Neural progenitor cell (in vitro differentiated cells): Measurements from ENCODE around the gene ZNF385D. TPM values are rescaled to one million over a fixed set of nuclear protein-coding genes. Genes with fewer than 3 reads are reported as not detected.

ENCODE experiments used
- DNase-seq: peaks from one replicate; pipeline ENCODE4 v3.0.0-alpha.2; 2016; ENCODE audit warnings: low spot score
- H2AFZ ChIP-seq: fragments of 200-600 bp; sonication (generic); replicated peaks from 2 replicates; pipeline ENCODE4 v1.6.1; 2016; ENCODE audit warnings: antibody characterized with exemption
- H3F3A ChIP-seq: fragments of 200-600 bp; sonication (generic); 2 replicates; pipeline ENCODE4 v1.6.1; 2016; ENCODE audit warnings: antibody characterized with exemption, low read depth
- H3K27ac ChIP-seq: fragments of 200-600 bp; sonication (generic); 2 replicates; pipeline ENCODE4 v1.5.1; 2016; ENCODE audit warnings: mild to moderate bottlenecking
- H3K27me3 ChIP-seq: fragments of 200-600 bp; sonication (generic); 2 replicates; pipeline ENCODE4 v1.6.1; 2016; ENCODE audit warnings: mild to moderate bottlenecking, moderate library complexity
- H3K36me3 ChIP-seq: fragments of 200-600 bp; sonication (generic); 2 replicates; pipeline ENCODE4 v1.5.1; 2016
- H3K4me1 ChIP-seq: fragments of 200-600 bp; sonication (generic); 2 replicates; pipeline ENCODE4 v1.6.1; 2016; ENCODE audit warnings: mixed run types
- H3K4me2 ChIP-seq: fragments of 200-600 bp; sonication (generic); 2 replicates; pipeline ENCODE4 v1.6.1; 2016
- H3K4me3 ChIP-seq: fragments of 200-600 bp; sonication (generic); 2 replicates; pipeline ENCODE4 v1.5.1; 2016
- H3K79me2 ChIP-seq: fragments of 200-600 bp; sonication (generic); 2 replicates; pipeline ENCODE4 v1.6.1; 2016; ENCODE audit warnings: low read depth
- H3K9ac ChIP-seq: fragments of 200-600 bp; sonication (generic); 2 replicates; pipeline ENCODE4 v1.6.1; 2016
- H3K9me3 ChIP-seq: fragments of 200-600 bp; sonication (generic); 2 replicates; pipeline ENCODE4 v1.5.1; 2016; ENCODE audit warnings: low read depth
- H4K20me1 ChIP-seq: fragments of 200-600 bp; sonication (generic); 2 replicates; pipeline ENCODE4 v1.6.1; 2016; ENCODE audit warnings: low read depth
- H3K27ac Mint-ChIP-seq: 3 replicates; pipeline ENCODE4 v1.8.0; 2021; ENCODE audit warnings: mixed read lengths
- H3K27me3 Mint-ChIP-seq: 2 replicates; pipeline ENCODE4 v1.8.0; 2022; ENCODE audit warnings: low read depth, mild to moderate bottlenecking, inconsistent platforms, moderate library complexity, mixed read lengths; ENCODE audit not compliant: insufficient read depth
- H3K36me3 Mint-ChIP-seq: 3 replicates; pipeline ENCODE4 v1.8.0; 2021; ENCODE audit warnings: mixed read lengths
- H3K4me1 Mint-ChIP-seq: 3 replicates; pipeline ENCODE4 v1.8.0; 2021; ENCODE audit warnings: mixed read lengths
- H3K4me3 Mint-ChIP-seq: 3 replicates; pipeline ENCODE4 v1.8.0; 2021; ENCODE audit warnings: mild to moderate bottlenecking, moderate library complexity, mixed read lengths
- H3K9me3 Mint-ChIP-seq: 3 replicates; pipeline ENCODE4 v1.8.0; 2020; ENCODE audit warnings: mixed read lengths
- EZH2 ChIP-seq: fragments of 200-600 bp; sonication (generic); IDR thresholded peaks from 2 replicates; pipeline ENCODE4 v1.6.1; 2017; ENCODE audit warnings: antibody characterized with exemption, mild to moderate bottlenecking, moderate library complexity
- EZH2phosphoT487 ChIP-seq: fragments of 200-600 bp; sonication (generic); IDR thresholded peaks from 2 replicates; pipeline ENCODE4 v1.6.1; 2017; ENCODE audit warnings: antibody characterized with exemption
- total RNA-seq: library from RNA; depleted of rRNA; stranded (reverse); fragments of >200 nt; gene quantifications from 2 replicates; pipeline ENCODE4 v1.2.3, GENCODE V29; 2015; ENCODE audit warnings: low replicate concordance
- TF ChIP-seq, protein P1 (sequence below): fragments of 200-600 bp; sonication (generic); IDR thresholded peaks from 2 replicates; pipeline ENCODE4 v1.5.1; 2017; ENCODE audit warnings: antibody characterized with exemption, mild to moderate bottlenecking

The ZNF385D gene, protein sequence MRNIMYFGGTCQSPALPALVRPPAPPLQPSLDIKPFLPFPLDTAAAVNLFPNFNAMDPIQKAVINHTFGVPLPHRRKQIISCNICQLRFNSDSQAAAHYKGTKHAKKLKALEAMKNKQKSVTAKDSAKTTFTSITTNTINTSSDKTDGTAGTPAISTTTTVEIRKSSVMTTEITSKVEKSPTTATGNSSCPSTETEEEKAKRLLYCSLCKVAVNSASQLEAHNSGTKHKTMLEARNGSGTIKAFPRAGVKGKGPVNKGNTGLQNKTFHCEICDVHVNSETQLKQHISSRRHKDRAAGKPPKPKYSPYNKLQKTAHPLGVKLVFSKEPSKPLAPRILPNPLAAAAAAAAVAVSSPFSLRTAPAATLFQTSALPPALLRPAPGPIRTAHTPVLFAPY
- 1.9 and 4.4 TPM in 2 replicates for total RNA-seq

DNA sequence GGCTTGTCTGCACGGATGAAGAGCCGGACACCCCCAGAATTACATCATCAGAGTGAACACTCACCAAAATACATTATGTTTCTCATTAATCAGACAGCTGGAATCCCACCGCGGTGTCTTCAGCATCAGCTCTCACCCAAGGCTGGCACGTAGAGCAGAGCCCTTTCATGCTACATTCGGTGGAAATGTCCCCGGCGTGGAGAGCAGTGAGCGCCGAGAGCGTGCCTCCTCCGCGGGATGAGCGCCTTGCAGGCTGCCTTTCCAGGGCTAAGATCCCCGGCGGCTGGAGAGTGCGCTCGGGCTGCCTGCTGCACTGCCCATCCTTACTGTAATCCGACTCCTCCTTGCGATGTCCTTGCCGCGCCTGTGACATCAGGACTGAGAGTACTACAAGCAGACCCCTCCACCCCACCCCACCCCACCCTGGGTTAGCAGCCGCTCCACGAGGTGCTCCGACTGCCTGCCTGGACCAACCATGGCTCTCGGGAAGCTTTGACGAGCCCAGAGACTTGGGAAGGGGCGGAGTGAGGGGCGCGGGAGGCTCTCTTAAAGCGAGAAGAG, at the start of gene ZNF385D:
Gene ZNF385D (minus strand): TSS at position 380 of the 561 bp plus-strand sequence. CDS start 294 bp downstream, at position 86.
- Mint-ChIP-seq H3K4me3 (peak within 1 kb of the TSS; percentile 86), H3K9me3 (no peaks in the 10 kb centered on the region), H3K27ac (peak within 1 kb of the TSS; percentile 48), H3K27me3 (no peaks in the 10 kb centered on the region), H3K36me3 (no peaks in the 10 kb centered on the region), H3K4me1 (peaks cover 24% of the 10 kb centered on the region)
- H2AFZ ChIP-seq: peak within 1 kb of the TSS; percentile 91
- H4K20me1 ChIP-seq: no peaks in the 10 kb centered on the region
- peaks cover 14% of the 10 kb centered on the region for H3K79me2 ChIP-seq
- no peaks in the 10 kb centered on the region for H3K36me3 ChIP-seq
- H3K27ac ChIP-seq: no peak within 1 kb of the TSS
- peak within 1 kb of the TSS; percentile 72 for H3K4me3 ChIP-seq
- no peaks in the 10 kb centered on the region for H3K27me3 ChIP-seq
- H3K9me3 ChIP-seq: no peaks in the 10 kb centered on the region
- H3K9ac ChIP-seq: no peak within 1 kb of the TSS
- peak; percentile 93 for DNase-seq
- peak within 1 kb of the TSS; percentile 97 for H3K4me2 ChIP-seq
- TF ChIP-seq EZH2phosphoT487 (no peak), EZH2 (no peak)
- TF ChIP-seq, protein P1, sequence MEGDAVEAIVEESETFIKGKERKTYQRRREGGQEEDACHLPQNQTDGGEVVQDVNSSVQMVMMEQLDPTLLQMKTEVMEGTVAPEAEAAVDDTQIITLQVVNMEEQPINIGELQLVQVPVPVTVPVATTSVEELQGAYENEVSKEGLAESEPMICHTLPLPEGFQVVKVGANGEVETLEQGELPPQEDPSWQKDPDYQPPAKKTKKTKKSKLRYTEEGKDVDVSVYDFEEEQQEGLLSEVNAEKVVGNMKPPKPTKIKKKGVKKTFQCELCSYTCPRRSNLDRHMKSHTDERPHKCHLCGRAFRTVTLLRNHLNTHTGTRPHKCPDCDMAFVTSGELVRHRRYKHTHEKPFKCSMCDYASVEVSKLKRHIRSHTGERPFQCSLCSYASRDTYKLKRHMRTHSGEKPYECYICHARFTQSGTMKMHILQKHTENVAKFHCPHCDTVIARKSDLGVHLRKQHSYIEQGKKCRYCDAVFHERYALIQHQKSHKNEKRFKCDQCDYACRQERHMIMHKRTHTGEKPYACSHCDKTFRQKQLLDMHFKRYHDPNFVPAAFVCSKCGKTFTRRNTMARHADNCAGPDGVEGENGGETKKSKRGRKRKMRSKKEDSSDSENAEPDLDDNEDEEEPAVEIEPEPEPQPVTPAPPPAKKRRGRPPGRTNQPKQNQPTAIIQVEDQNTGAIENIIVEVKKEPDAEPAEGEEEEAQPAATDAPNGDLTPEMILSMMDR: no peak
- peaks cover 32% of the 10 kb centered on the region for H3K4me1 ChIP-seq
- peaks cover 16% of the 10 kb centered on the region for H3F3A ChIP-seq

DNA sequence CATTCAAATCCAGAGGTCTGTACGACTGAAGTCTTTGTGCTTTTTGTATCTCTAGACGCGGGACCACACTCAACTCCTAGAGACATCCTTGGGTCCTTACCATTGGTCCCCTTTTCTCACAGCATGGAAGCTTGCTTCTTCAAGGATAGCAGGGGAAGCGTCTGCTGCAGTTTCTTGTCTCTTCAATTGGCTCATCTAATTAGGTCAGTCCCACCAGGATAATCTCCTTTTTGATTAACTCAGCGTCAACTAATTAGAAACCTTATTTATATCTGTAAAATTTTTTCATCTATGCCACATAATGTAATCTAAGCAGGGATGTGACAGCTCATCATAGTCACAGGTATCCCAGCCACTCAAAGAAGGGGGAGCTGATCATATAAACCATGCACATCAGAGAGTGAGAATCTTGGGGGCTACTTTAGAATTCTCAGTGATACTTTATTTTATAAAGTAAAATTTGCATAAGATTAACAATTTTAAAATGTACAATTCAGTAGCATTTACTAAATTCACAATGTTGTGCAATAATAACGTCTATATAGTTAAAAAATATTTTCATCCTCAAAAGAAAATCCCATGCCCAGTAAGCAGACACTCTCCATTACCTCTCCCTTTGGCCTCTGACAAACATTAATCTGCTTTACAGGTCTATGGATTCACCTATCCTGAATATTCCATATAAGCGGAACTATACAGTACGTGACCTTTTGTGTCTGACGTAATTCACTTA, 47.5 kb upstream of the ZNF385D start:
- H3K79me2 ChIP-seq: no peaks in the 10 kb centered on the region
- no peaks in the 10 kb centered on the region for H3K27me3 ChIP-seq
- H3K9ac ChIP-seq: no peak overlapping the region
- no peak overlapping the region for H3K4me2 ChIP-seq
- H3K9me3 ChIP-seq: peaks cover 13% of the 10 kb centered on the region
- H3K36me3 ChIP-seq: no peaks in the 10 kb centered on the region
- H3K4me1 ChIP-seq: no peaks in the 10 kb centered on the region
- Mint-ChIP-seq H3K4me1 (no peaks in the 10 kb centered on the region), H3K4me3 (no peak overlapping the region), H3K27ac (no peak overlapping the region), H3K36me3 (no peaks in the 10 kb centered on the region), H3K27me3 (no peaks in the 10 kb centered on the region), H3K9me3 (peaks cover 9% of the 10 kb centered on the region)
- no peak overlapping the region for H3K27ac ChIP-seq
- H4K20me1 ChIP-seq: no peaks in the 10 kb centered on the region
- H3F3A ChIP-seq: no peaks in the 10 kb centered on the region
- H2AFZ ChIP-seq: no peak overlapping the region
- TF ChIP-seq, protein P1: no peak
- no peak for TF ChIP-seq EZH2
- TF ChIP-seq EZH2phosphoT487: no peak
- no peak overlapping the region for H3K4me3 ChIP-seq
- DNase-seq: no peak

DNA sequence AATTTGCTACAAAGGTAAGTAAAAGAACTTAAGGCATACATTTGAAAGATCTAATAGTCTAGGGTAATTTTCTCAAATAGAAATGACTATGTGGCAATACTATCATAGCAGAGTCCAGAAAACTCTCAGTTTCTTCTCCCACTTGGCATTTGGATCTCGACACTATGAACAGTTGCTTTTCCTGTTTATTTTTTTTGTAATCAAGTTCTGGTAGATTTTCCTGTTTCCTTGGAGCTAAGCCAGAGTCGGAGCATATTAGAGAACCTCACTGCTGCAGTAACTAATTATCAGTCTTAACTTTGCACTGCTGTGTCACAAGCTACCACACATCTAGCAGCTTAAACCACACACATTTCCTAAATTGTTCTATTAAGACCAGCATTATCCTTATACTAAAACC, 44.9 kb upstream of the ZNF385D start:
- H3K27ac Mint-ChIP-seq: no peak overlapping the region
- H3K4me3 ChIP-seq: no peak overlapping the region
- no peaks in the 10 kb centered on the region for H3F3A ChIP-seq
- no peaks in the 10 kb centered on the region for H3K79me2 ChIP-seq
- no peaks in the 10 kb centered on the region for H3K27me3 ChIP-seq
- no peaks in the 10 kb centered on the region for H3K36me3 Mint-ChIP-seq
- H3K9ac ChIP-seq: no peak overlapping the region
- no peaks in the 10 kb centered on the region for H3K4me1 Mint-ChIP-seq
- no peak overlapping the region for H2AFZ ChIP-seq
- no peak overlapping the region for H3K4me3 Mint-ChIP-seq
- H3K36me3 ChIP-seq: no peaks in the 10 kb centered on the region
- H3K27me3 Mint-ChIP-seq: no peaks in the 10 kb centered on the region
- no peak overlapping the region for H3K4me2 ChIP-seq
- H3K27ac ChIP-seq: no peak overlapping the region
- peaks cover 13% of the 10 kb centered on the region for H3K9me3 ChIP-seq
- no peak for DNase-seq
- H3K4me1 ChIP-seq: no peaks in the 10 kb centered on the region
- no peaks in the 10 kb centered on the region for H4K20me1 ChIP-seq
- TF ChIP-seq, protein P1: no peak
- peaks cover 9% of the 10 kb centered on the region for H3K9me3 Mint-ChIP-seq
